GM18951 (cell line): ENCODE measurements around the gene ALDH1L1.

Source experiments
- POLR2A ChIP-seq: IDR thresholded peaks from 4 replicates; pipeline ENCODE4 v1.6.1; 2011; ENCODE audit warnings: mild to moderate bottlenecking; ENCODE audit not compliant: insufficient read length, insufficient read depth; ENCODE audit errors: extremely low read depth
- in situ Hi-C: fragments of 300-500 bp; cut with MboI; formaldehyde crosslinking; loops from one replicate; pipeline ENCODE4 v1.12.0; 2022; ENCODE audit warnings: low sequenced_read_pairs, mixed read lengths, inconsistent platforms; ENCODE audit not compliant: unreplicated experiment

The ALDH1L1 gene

GRCh38 chr3:126180477-126181397, at the start of gene ALDH1L1:
ALDH1L1 (minus strand) TSS chr3:126180586; CDS start chr3:126160979, 19,607 bp downstream.
- in situ Hi-C loops, result no loop called here
- no peak for TF ChIP-seq POLR2A

- TF ChIP-seq POLR2A, result no peak
Measured at GRCh38 chr3:126226374-126226773, 46.0 kb upstream of the ALDH1L1 start.

GRCh38 chr3:126216416-126216815, 36.0 kb upstream of the ALDH1L1 start:
- no peak for TF ChIP-seq POLR2A
- in situ Hi-C loops, result no loop called here

More at GRCh38 chr3:126226374-126226773, 46.0 kb upstream of the ALDH1L1 start:
- in situ Hi-C loops, result no loop called here

GRCh38 chr3:126213379-126214028, 33.1 kb upstream of the ALDH1L1 start:
- no peak for TF ChIP-seq POLR2A
- in situ Hi-C loops, result no loop called here

GRCh38 chr3:126212620-126213378, 32.4 kb upstream of the ALDH1L1 start:
- TF ChIP-seq POLR2A, result no peak
- in situ Hi-C loops, result no loop called here

- no peak for TF ChIP-seq POLR2A
- in situ Hi-C loops, result no loop called here
Measured at GRCh38 chr3:126212250-126212619, 31.8 kb upstream of the ALDH1L1 start.

- in situ Hi-C loops, result no loop called here
- TF ChIP-seq POLR2A, result no peak
Measured at GRCh38 chr3:126211569-126211968, 31.2 kb upstream of the ALDH1L1 start.

- TF ChIP-seq POLR2A, result no peak
- in situ Hi-C loops, result no loop called here
Measured at GRCh38 chr3:126210606-126211005, 30.2 kb upstream of the ALDH1L1 start.

GRCh38 chr3:126209741-126210140, 29.4 kb upstream of the ALDH1L1 start:
- no peak for TF ChIP-seq POLR2A
- in situ Hi-C loops, result no loop called here

- TF ChIP-seq POLR2A, result no peak
- in situ Hi-C loops, result no loop called here
Measured at GRCh38 chr3:126208606-126209256, 28.3 kb upstream of the ALDH1L1 start.

GRCh38 chr3:126208182-126208581, 27.8 kb upstream of the ALDH1L1 start:
- in situ Hi-C loops, result no loop called here
- no peak for TF ChIP-seq POLR2A

GRCh38 chr3:126207166-126207565, 26.8 kb upstream of the ALDH1L1 start:
- TF ChIP-seq POLR2A, result no peak
- in situ Hi-C loops, result no loop called here

- TF ChIP-seq POLR2A, result no peak
- in situ Hi-C loops, result no loop called here
Measured at GRCh38 chr3:126205717-126206655, 25.6 kb upstream of the ALDH1L1 start.
